HepG2 (cell line): ENCODE results near the gene RAP1GAP2.

Experiments
- NBN ChIP-seq: fragments of 450-650 bp; conservative IDR thresholded peaks from 2 replicates; pipeline ENCODE4 v1.6.1; 2017
- POLR2A ChIP-seq, 2 experiments: IDR thresholded peaks; 2 replicates each; pipeline ENCODE4 v1.6.1; 2011; ENCODE audit warnings: low read depth in 2 of 2, low read length in 2 of 2, mild to moderate bottlenecking in 1 of 2, moderate library complexity in 1 of 2; ENCODE audit not compliant: insufficient read depth in 1 of 2
- POLR2AphosphoS5 ChIP-seq: IDR thresholded peaks from 2 replicates; pipeline ENCODE4 v1.6.1; 2012; ENCODE audit warnings: low read depth, low read length
- SP2 ChIP-seq: sonication (generic); formaldehyde crosslinking; IDR thresholded peaks from 2 replicates; pipeline ENCODE4 v1.5.1; 2020; ENCODE audit warnings: mild to moderate bottlenecking, missing genetic modification reagents
- ZNF101 ChIP-seq: sonication (generic); formaldehyde crosslinking; IDR thresholded peaks from 2 replicates; pipeline ENCODE4 v1.4.0; 2020; ENCODE audit warnings: mild to moderate bottlenecking, low read depth, missing genetic modification reagents, borderline replicate concordance
- ZNF292 ChIP-seq: sonication (generic); formaldehyde crosslinking; IDR thresholded peaks from 2 replicates; pipeline ENCODE4 v1.8.1; 2022; ENCODE audit warnings: mild to moderate bottlenecking, low read depth, missing genetic modification reagents, borderline replicate concordance
- ZNF558 ChIP-seq: sonication (generic); formaldehyde crosslinking; IDR thresholded peaks from 2 replicates; pipeline ENCODE4 v1.9.0; 2022; ENCODE audit warnings: mild to moderate bottlenecking, missing genetic modification reagents, borderline replicate concordance
- ZNF749 ChIP-seq: sonication (generic); formaldehyde crosslinking; IDR thresholded peaks from 2 replicates; pipeline ENCODE4 v1.8.0; 2022; ENCODE audit warnings: mild to moderate bottlenecking, missing genetic modification reagents, moderate library complexity, borderline replicate concordance
- TF ChIP-seq, protein P1 (sequence below), 2 experiments: IDR thresholded peaks; 2 replicates each; pipeline ENCODE4 v1.6.1; 2011 to 2012; ENCODE audit warnings: low read length in 2 of 2, borderline replicate concordance in 1 of 2, low read depth in 1 of 2, mild to moderate bottlenecking in 1 of 2, moderate library complexity in 1 of 2
- TF ChIP-seq, protein P2 (sequence below): sonication (generic); formaldehyde crosslinking; conservative IDR thresholded peaks from 2 replicates; pipeline ENCODE4 v1.4.0; 2020; ENCODE audit warnings: missing genetic modification reagents
- TF ChIP-seq, protein P3 (sequence below): fragments of 450-650 bp; IDR thresholded peaks from 2 replicates; pipeline ENCODE4 v1.6.1; 2017
- TF ChIP-seq, protein P4 (sequence below): sonication (generic); formaldehyde crosslinking; IDR thresholded peaks from 2 replicates; pipeline ENCODE4 v1.5.0; 2020; ENCODE audit warnings: mild to moderate bottlenecking, missing genetic modification reagents, moderate library complexity

DNA sequence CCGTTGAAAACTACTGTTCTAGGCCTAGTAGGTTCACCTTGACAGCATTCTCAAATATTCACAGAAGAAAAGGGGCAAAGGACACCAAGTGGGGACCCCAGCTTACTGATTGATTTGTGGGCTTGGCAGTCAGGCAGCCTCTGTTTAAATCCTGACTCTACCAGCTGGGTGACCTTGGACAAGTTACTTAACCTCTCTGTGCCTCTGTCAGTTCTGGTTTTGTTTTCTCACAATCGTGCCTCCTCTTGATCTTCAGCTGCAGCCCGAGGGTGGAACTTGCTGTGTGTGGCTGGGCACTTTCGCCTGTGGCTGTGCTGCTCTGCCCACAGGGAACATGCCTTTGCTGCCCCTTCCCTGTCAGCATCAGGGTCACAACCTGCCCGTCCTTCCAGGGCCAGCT is 17.8 kb downstream of the RAP1GAP2 start:
- no peak for TF ChIP-seq NBN
- TF ChIP-seq, protein P1, sequence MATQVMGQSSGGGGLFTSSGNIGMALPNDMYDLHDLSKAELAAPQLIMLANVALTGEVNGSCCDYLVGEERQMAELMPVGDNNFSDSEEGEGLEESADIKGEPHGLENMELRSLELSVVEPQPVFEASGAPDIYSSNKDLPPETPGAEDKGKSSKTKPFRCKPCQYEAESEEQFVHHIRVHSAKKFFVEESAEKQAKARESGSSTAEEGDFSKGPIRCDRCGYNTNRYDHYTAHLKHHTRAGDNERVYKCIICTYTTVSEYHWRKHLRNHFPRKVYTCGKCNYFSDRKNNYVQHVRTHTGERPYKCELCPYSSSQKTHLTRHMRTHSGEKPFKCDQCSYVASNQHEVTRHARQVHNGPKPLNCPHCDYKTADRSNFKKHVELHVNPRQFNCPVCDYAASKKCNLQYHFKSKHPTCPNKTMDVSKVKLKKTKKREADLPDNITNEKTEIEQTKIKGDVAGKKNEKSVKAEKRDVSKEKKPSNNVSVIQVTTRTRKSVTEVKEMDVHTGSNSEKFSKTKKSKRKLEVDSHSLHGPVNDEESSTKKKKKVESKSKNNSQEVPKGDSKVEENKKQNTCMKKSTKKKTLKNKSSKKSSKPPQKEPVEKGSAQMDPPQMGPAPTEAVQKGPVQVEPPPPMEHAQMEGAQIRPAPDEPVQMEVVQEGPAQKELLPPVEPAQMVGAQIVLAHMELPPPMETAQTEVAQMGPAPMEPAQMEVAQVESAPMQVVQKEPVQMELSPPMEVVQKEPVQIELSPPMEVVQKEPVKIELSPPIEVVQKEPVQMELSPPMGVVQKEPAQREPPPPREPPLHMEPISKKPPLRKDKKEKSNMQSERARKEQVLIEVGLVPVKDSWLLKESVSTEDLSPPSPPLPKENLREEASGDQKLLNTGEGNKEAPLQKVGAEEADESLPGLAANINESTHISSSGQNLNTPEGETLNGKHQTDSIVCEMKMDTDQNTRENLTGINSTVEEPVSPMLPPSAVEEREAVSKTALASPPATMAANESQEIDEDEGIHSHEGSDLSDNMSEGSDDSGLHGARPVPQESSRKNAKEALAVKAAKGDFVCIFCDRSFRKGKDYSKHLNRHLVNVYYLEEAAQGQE (IDR thresholded peaks at IDR 0.05; ENCODE audit: borderline replicate concordance in 1 of 2, low read depth in 1 of 2, low read length in 2 of 2), result no peak
- TF ChIP-seq ZNF558 (CRISPR knock-in tag), result no peak
- TF ChIP-seq POLR2A (IDR thresholded peaks at IDR 0.05; ENCODE audit: insufficient read depth in 1 of 2, low read depth in 2 of 2, low read length in 2 of 2), result no peak
- TF ChIP-seq, protein P2, sequence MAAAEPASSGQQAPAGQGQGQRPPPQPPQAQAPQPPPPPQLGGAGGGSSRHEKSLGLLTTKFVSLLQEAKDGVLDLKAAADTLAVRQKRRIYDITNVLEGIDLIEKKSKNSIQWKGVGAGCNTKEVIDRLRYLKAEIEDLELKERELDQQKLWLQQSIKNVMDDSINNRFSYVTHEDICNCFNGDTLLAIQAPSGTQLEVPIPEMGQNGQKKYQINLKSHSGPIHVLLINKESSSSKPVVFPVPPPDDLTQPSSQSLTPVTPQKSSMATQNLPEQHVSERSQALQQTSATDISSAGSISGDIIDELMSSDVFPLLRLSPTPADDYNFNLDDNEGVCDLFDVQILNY (CRISPR knock-in tag), result no peak
- no peak for TF ChIP-seq ZNF749 (CRISPR knock-in tag)
- TF ChIP-seq SP2 (CRISPR knock-in tag), result no peak
- no peak for TF ChIP-seq ZNF292
- no peak for TF ChIP-seq ZNF101 (CRISPR knock-in tag)
- no peak for TF ChIP-seq POLR2AphosphoS5
- TF ChIP-seq, protein P3, sequence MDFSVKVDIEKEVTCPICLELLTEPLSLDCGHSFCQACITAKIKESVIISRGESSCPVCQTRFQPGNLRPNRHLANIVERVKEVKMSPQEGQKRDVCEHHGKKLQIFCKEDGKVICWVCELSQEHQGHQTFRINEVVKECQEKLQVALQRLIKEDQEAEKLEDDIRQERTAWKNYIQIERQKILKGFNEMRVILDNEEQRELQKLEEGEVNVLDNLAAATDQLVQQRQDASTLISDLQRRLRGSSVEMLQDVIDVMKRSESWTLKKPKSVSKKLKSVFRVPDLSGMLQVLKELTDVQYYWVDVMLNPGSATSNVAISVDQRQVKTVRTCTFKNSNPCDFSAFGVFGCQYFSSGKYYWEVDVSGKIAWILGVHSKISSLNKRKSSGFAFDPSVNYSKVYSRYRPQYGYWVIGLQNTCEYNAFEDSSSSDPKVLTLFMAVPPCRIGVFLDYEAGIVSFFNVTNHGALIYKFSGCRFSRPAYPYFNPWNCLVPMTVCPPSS, result no peak
- TF ChIP-seq, protein P4, sequence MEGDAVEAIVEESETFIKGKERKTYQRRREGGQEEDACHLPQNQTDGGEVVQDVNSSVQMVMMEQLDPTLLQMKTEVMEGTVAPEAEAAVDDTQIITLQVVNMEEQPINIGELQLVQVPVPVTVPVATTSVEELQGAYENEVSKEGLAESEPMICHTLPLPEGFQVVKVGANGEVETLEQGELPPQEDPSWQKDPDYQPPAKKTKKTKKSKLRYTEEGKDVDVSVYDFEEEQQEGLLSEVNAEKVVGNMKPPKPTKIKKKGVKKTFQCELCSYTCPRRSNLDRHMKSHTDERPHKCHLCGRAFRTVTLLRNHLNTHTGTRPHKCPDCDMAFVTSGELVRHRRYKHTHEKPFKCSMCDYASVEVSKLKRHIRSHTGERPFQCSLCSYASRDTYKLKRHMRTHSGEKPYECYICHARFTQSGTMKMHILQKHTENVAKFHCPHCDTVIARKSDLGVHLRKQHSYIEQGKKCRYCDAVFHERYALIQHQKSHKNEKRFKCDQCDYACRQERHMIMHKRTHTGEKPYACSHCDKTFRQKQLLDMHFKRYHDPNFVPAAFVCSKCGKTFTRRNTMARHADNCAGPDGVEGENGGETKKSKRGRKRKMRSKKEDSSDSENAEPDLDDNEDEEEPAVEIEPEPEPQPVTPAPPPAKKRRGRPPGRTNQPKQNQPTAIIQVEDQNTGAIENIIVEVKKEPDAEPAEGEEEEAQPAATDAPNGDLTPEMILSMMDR (CRISPR knock-in tag), result no peak
